ENCODE data around the gene ANKRD13C.
"Not testable (repeated sequence)": the region's sequence is repeated elsewhere in the genome, so short reads cannot be mapped to it uniquely, and the experiment has no call there.

Gene ANKRD13C

GRCh38 chr1:70361727-70362398, 7.3 kb upstream of the ANKRD13C start:
- in situ Hi-C loops (cut with MboI; ENCODE audit: low sequenced_read_pairs): no loop called here

- in situ Hi-C loops (cut with MboI; ENCODE audit: low sequenced_read_pairs): no loop called here
Observed at GRCh38 chr1:70360321-70360720, 5.8 kb upstream of the ANKRD13C start.

GRCh38 chr1:70358921-70359564, 4.5 kb upstream of the ANKRD13C start:
- in situ Hi-C loops (cut with MboI; ENCODE audit: low sequenced_read_pairs): no loop called here

- in situ Hi-C loops (cut with MboI; ENCODE audit: low sequenced_read_pairs): no loop called here
Observed at GRCh38 chr1:70355920-70356319, 1.4 kb upstream of the ANKRD13C start.

- in situ Hi-C loops (cut with MboI; ENCODE audit: low sequenced_read_pairs): no loop called here
Observed at GRCh38 chr1:70355111-70355407, 537 bp upstream of the ANKRD13C start.

- in situ Hi-C loops (cut with MboI; ENCODE audit: low sequenced_read_pairs): no loop called here
Observed at GRCh38 chr1:70353601-70354331, 756 bp downstream of the ANKRD13C start.

GRCh38 chr1:70353044-70353443, 1.5 kb downstream of the ANKRD13C start:
- in situ Hi-C loops (cut with MboI; ENCODE audit: low sequenced_read_pairs): no loop called here

GRCh38 chr1:70349799-70350198, 4.7 kb downstream of the ANKRD13C start:
- in situ Hi-C loops (cut with MboI; ENCODE audit: low sequenced_read_pairs): not testable (repeated sequence)

- in situ Hi-C loops (cut with MboI; ENCODE audit: low sequenced_read_pairs): no loop called here
Observed at GRCh38 chr1:70348399-70349165, 5.9 kb downstream of the ANKRD13C start.

- in situ Hi-C loops (cut with MboI; ENCODE audit: low sequenced_read_pairs): not testable (repeated sequence)
Observed at GRCh38 chr1:70339644-70340043, 14.9 kb downstream of the ANKRD13C start.

- in situ Hi-C loops (cut with MboI; ENCODE audit: low sequenced_read_pairs): no loop called here
Observed at GRCh38 chr1:70336050-70336449, 18.5 kb downstream of the ANKRD13C start.

- in situ Hi-C loops (cut with MboI; ENCODE audit: low sequenced_read_pairs): no loop called here
Observed at GRCh38 chr1:70334436-70334835, 20.1 kb downstream of the ANKRD13C start.

- in situ Hi-C loops (cut with MboI; ENCODE audit: low sequenced_read_pairs): no loop called here
Observed at GRCh38 chr1:70333245-70333644, 21.3 kb downstream of the ANKRD13C start.

GRCh38 chr1:70331962-70332361, 22.6 kb downstream of the ANKRD13C start:
- in situ Hi-C loops (cut with MboI; ENCODE audit: low sequenced_read_pairs): no loop called here

GRCh38 chr1:70327306-70328076, 27.0 kb downstream of the ANKRD13C start:
- in situ Hi-C loops (cut with MboI; ENCODE audit: low sequenced_read_pairs): no loop called here

GRCh38 chr1:70324683-70325082, 29.8 kb downstream of the ANKRD13C start:
- in situ Hi-C loops (cut with MboI; ENCODE audit: low sequenced_read_pairs): no loop called here

- in situ Hi-C loops (cut with MboI; ENCODE audit: low sequenced_read_pairs): no loop called here
Observed at GRCh38 chr1:70319750-70320149, 34.8 kb downstream of the ANKRD13C start.

- in situ Hi-C loops (cut with MboI; ENCODE audit: low sequenced_read_pairs): no loop called here
Observed at GRCh38 chr1:70318191-70318590, 36.3 kb downstream of the ANKRD13C start.

GRCh38 chr1:70317087-70317486, 37.4 kb downstream of the ANKRD13C start:
- in situ Hi-C loops (cut with MboI; ENCODE audit: low sequenced_read_pairs): no loop called here

GRCh38 chr1:70315782-70316181, 38.7 kb downstream of the ANKRD13C start:
- in situ Hi-C loops (cut with MboI; ENCODE audit: low sequenced_read_pairs): no loop called here
